Measurements from ENCODE around the gene GSG1L.

GSG1L gene

GRCh38 chr16:27863377-27863776 lies 200.1 kb downstream of the GSG1L start:
- Histone ChIP-seq H3K18ac (ENCODE audit: low read length) (no peak overlapping the region), H3K79me1 (ENCODE audit: low read depth, low read length) (no peaks in the 10 kb centered on the region), H2AK5ac (ENCODE audit: low read depth, low read length) (no peak overlapping the region), H2AFZ (ENCODE audit: low read length) (no peak overlapping the region), H3K4me1 (ENCODE audit: control insufficient read depth in 2 of 2, insufficient read depth in 1 of 2, low read depth in 1 of 2, low read length in 2 of 2) (no peaks in the 10 kb centered on the region), H3K4me3 (ENCODE audit: low read length in 2 of 2) (no peak overlapping the region), H2BK120ac (ENCODE audit: low read depth, low read length) (no peak overlapping the region), H3K27me3 (ENCODE audit: control insufficient read depth in 3 of 3, insufficient read depth in 3 of 3, low read depth in 1 of 3, low read length in 3 of 3) (no peaks in the 10 kb centered on the region), H3K23ac (ENCODE audit: low read depth, low read length, poor library complexity) (no peak overlapping the region), H3K4me2 (ENCODE audit: insufficient read depth, low read length, poor library complexity, severe bottlenecking) (no peak overlapping the region), H3K4ac (ENCODE audit: low read length) (no peak overlapping the region), H3K9me3 (replicated peaks in 1 of 2; ENCODE audit: control insufficient read depth in 2 of 2, insufficient read depth in 1 of 2, low read depth in 1 of 2, low read length in 2 of 2) (peaks cover 0 to 3% of the 10 kb centered on the region in 2 donors), H3K27ac (replicated peaks; ENCODE audit: low read length) (no peak overlapping the region), H4K8ac (ENCODE audit: low read depth, low read length) (no peak overlapping the region), H3K36me3 (replicated peaks in 1 of 2; ENCODE audit: control insufficient read depth in 2 of 2, insufficient read depth in 2 of 2, low read length in 2 of 2) (no peaks in the 10 kb centered on the region), H3K14ac (ENCODE audit: low read length) (no peak overlapping the region), H3K9ac (ENCODE audit: low read depth, low read length, poor library complexity) (no peak overlapping the region), H2BK5ac (ENCODE audit: low read length) (no peak overlapping the region), H2BK12ac (ENCODE audit: low read length) (no peak overlapping the region), H2BK15ac (ENCODE audit: low read length) (no peak overlapping the region), H4K91ac (ENCODE audit: low read depth, low read length, poor library complexity) (no peak overlapping the region)
- no CpG with 5 or more reads among the region's 1 CpG for WGBS, 2 donors (ENCODE audit: extremely low coverage in 2 of 2, insufficient read length in 2 of 2, insufficient replicate concordance in 1 of 2)
- DNase-seq (ENCODE audit: low spot score), result no peak

- Histone ChIP-seq H3K9me3 (replicated peaks in 1 of 2; ENCODE audit: control insufficient read depth in 2 of 2, insufficient read depth in 1 of 2, low read depth in 1 of 2, low read length in 2 of 2) (peaks cover 0 to 3% of the 10 kb centered on the region in 2 donors), H3K27ac (replicated peaks; ENCODE audit: low read length) (no peak overlapping the region)
These were observed 200.6 kb downstream of the GSG1L start for GRCh38 chr16:27862953-27863352.

GRCh38 chr16:27860091-27860490 lies 203.4 kb downstream of the GSG1L start:
- H4K8ac ChIP-seq (ENCODE audit: low read depth, low read length), result no peak overlapping the region
- H4K91ac ChIP-seq (ENCODE audit: low read depth, low read length, poor library complexity), result no peak overlapping the region
- no peak overlapping the region for H3K4me3 ChIP-seq (ENCODE audit: low read length in 2 of 2)
- no peak overlapping the region for H2BK5ac ChIP-seq (ENCODE audit: low read length)
- no peak overlapping the region for H3K4ac ChIP-seq (ENCODE audit: low read length)
- H3K23ac ChIP-seq (ENCODE audit: low read depth, low read length, poor library complexity), result no peak overlapping the region
- H2BK15ac ChIP-seq (ENCODE audit: low read length), result no peak overlapping the region
- H2BK12ac ChIP-seq (ENCODE audit: low read length), result no peak overlapping the region
- H3K79me1 ChIP-seq (ENCODE audit: low read depth, low read length), result no peaks in the 10 kb centered on the region
- no peak overlapping the region for H3K14ac ChIP-seq (ENCODE audit: low read length)
- no peak overlapping the region for H2BK120ac ChIP-seq (ENCODE audit: low read depth, low read length)
- no peak overlapping the region for H3K18ac ChIP-seq (ENCODE audit: low read length)
- H2AFZ ChIP-seq (ENCODE audit: low read length), result no peak overlapping the region
- H3K4me2 ChIP-seq (ENCODE audit: insufficient read depth, low read length, poor library complexity, severe bottlenecking), result no peak overlapping the region
- H3K36me3 ChIP-seq (replicated peaks in 1 of 2; ENCODE audit: control insufficient read depth in 2 of 2, insufficient read depth in 2 of 2, low read length in 2 of 2), result no peaks in the 10 kb centered on the region
- H3K9ac ChIP-seq (ENCODE audit: low read depth, low read length, poor library complexity), result no peak overlapping the region
- peaks cover 0 to 3% of the 10 kb centered on the region in 2 donors for H3K9me3 ChIP-seq (replicated peaks in 1 of 2; ENCODE audit: control insufficient read depth in 2 of 2, insufficient read depth in 1 of 2, low read depth in 1 of 2, low read length in 2 of 2)
- no peaks in the 10 kb centered on the region for H3K4me1 ChIP-seq (ENCODE audit: control insufficient read depth in 2 of 2, insufficient read depth in 1 of 2, low read depth in 1 of 2, low read length in 2 of 2)
- H3K27ac ChIP-seq (replicated peaks; ENCODE audit: low read length), result no peak overlapping the region
- DNase-seq (ENCODE audit: low spot score), result no peak
- no CpG with 5 or more reads among the region's 7 CpGs for WGBS, 2 donors (ENCODE audit: extremely low coverage in 2 of 2, insufficient read length in 2 of 2, insufficient replicate concordance in 1 of 2)
- H2AK5ac ChIP-seq (ENCODE audit: low read depth, low read length), result no peak overlapping the region
- H3K27me3 ChIP-seq (ENCODE audit: control insufficient read depth in 3 of 3, insufficient read depth in 3 of 3, low read depth in 1 of 3, low read length in 3 of 3), result no peaks in the 10 kb centered on the region

More at GRCh38 chr16:27862953-27863352, 200.6 kb downstream of the GSG1L start:
- Histone ChIP-seq H3K14ac (ENCODE audit: low read length) (no peak overlapping the region), H4K91ac (ENCODE audit: low read depth, low read length, poor library complexity) (no peak overlapping the region), H3K4me1 (ENCODE audit: control insufficient read depth in 2 of 2, insufficient read depth in 1 of 2, low read depth in 1 of 2, low read length in 2 of 2) (no peaks in the 10 kb centered on the region), H3K36me3 (replicated peaks in 1 of 2; ENCODE audit: control insufficient read depth in 2 of 2, insufficient read depth in 2 of 2, low read length in 2 of 2) (no peaks in the 10 kb centered on the region), H2BK5ac (ENCODE audit: low read length) (no peak overlapping the region), H3K9ac (ENCODE audit: low read depth, low read length, poor library complexity) (no peak overlapping the region), H2BK120ac (ENCODE audit: low read depth, low read length) (no peak overlapping the region), H3K4me2 (ENCODE audit: insufficient read depth, low read length, poor library complexity, severe bottlenecking) (no peak overlapping the region), H3K27me3 (ENCODE audit: control insufficient read depth in 3 of 3, insufficient read depth in 3 of 3, low read depth in 1 of 3, low read length in 3 of 3) (no peaks in the 10 kb centered on the region), H2AK5ac (ENCODE audit: low read depth, low read length) (no peak overlapping the region), H3K4ac (ENCODE audit: low read length) (no peak overlapping the region), H4K8ac (ENCODE audit: low read depth, low read length) (no peak overlapping the region), H2BK15ac (ENCODE audit: low read length) (no peak overlapping the region), H2AFZ (ENCODE audit: low read length) (no peak overlapping the region), H3K79me1 (ENCODE audit: low read depth, low read length) (no peaks in the 10 kb centered on the region), H3K23ac (ENCODE audit: low read depth, low read length, poor library complexity) (no peak overlapping the region), H3K18ac (ENCODE audit: low read length) (no peak overlapping the region), H2BK12ac (ENCODE audit: low read length) (no peak overlapping the region), H3K4me3 (ENCODE audit: low read length in 2 of 2) (no peak overlapping the region)
- DNase-seq (ENCODE audit: low spot score), result no peak
- WGBS, 2 donors (ENCODE audit: extremely low coverage in 2 of 2, insufficient read length in 2 of 2, insufficient replicate concordance in 1 of 2), result no CpG with 5 or more reads among the region's 1 CpG

GRCh38 chr16:27859020-27859419 lies 204.5 kb downstream of the GSG1L start:
- Histone ChIP-seq H3K9me3 (replicated peaks in 1 of 2; ENCODE audit: control insufficient read depth in 2 of 2, insufficient read depth in 1 of 2, low read depth in 1 of 2, low read length in 2 of 2) (peaks cover 0 to 2% of the 10 kb centered on the region in 2 donors), H3K18ac (ENCODE audit: low read length) (no peak overlapping the region), H3K9ac (ENCODE audit: low read depth, low read length, poor library complexity) (no peak overlapping the region), H2BK15ac (ENCODE audit: low read length) (no peak overlapping the region), H3K4me1 (ENCODE audit: control insufficient read depth in 2 of 2, insufficient read depth in 1 of 2, low read depth in 1 of 2, low read length in 2 of 2) (peaks cover 0 to 3% of the 10 kb centered on the region in 2 donors), H3K4me3 (ENCODE audit: low read length in 2 of 2) (no peak overlapping the region), H2BK5ac (ENCODE audit: low read length) (no peak overlapping the region), H3K4me2 (ENCODE audit: insufficient read depth, low read length, poor library complexity, severe bottlenecking) (no peak overlapping the region), H4K8ac (ENCODE audit: low read depth, low read length) (no peak overlapping the region), H3K4ac (ENCODE audit: low read length) (no peak overlapping the region), H3K36me3 (replicated peaks in 1 of 2; ENCODE audit: control insufficient read depth in 2 of 2, insufficient read depth in 2 of 2, low read length in 2 of 2) (no peaks in the 10 kb centered on the region), H2AFZ (ENCODE audit: low read length) (no peak overlapping the region), H3K27ac (replicated peaks; ENCODE audit: low read length) (no peak overlapping the region), H2BK12ac (ENCODE audit: low read length) (no peak overlapping the region), H2BK120ac (ENCODE audit: low read depth, low read length) (no peak overlapping the region), H3K79me1 (ENCODE audit: low read depth, low read length) (no peaks in the 10 kb centered on the region), H4K91ac (ENCODE audit: low read depth, low read length, poor library complexity) (no peak overlapping the region), H3K14ac (ENCODE audit: low read length) (no peak overlapping the region), H3K23ac (ENCODE audit: low read depth, low read length, poor library complexity) (no peak overlapping the region), H3K27me3 (ENCODE audit: control insufficient read depth in 3 of 3, insufficient read depth in 3 of 3, low read depth in 1 of 3, low read length in 3 of 3) (no peaks in the 10 kb centered on the region), H2AK5ac (ENCODE audit: low read depth, low read length) (no peak overlapping the region)
- DNase-seq (ENCODE audit: low spot score), result no peak
- no CpG with 5 or more reads among the region's 8 CpGs for WGBS, 2 donors (ENCODE audit: extremely low coverage in 2 of 2, insufficient read length in 2 of 2, insufficient replicate concordance in 1 of 2)
